OCI-LY3 (cell line): ENCODE data around the gene BPIFB2.
"Not testable (repeated sequence)": the region's sequence is repeated elsewhere in the genome, so short reads cannot be mapped to it uniquely, and the experiment has no call there.

Experiments
- H2AFZ ChIP-seq: fragments of 200-600, 300-600 bp; shearing (Covaris generic); 2 replicates; pipeline ENCODE4 v1.6.0; 2014; ENCODE audit warnings: antibody characterized with exemption, low read depth, low read length
- H3K27ac ChIP-seq: fragments of 200-600, 300-600 bp; sonication (generic); 2 replicates; pipeline ENCODE4 v1.5.1; 2014; ENCODE audit warnings: mild to moderate bottlenecking, low read length, moderate library complexity, mixed read lengths
- H3K27me3 ChIP-seq: fragments of 200-600, 300-600 bp; sonication (generic); 2 replicates; pipeline ENCODE4 v1.6.1; 2014; ENCODE audit warnings: low read depth, low read length, mixed read lengths
- H3K36me3 ChIP-seq: fragments of 200-600, 300-600 bp; sonication (generic); replicated peaks from 2 replicates; pipeline ENCODE3; 2014; ENCODE audit warnings: low read depth, low read length, mixed read lengths
- H3K4me1 ChIP-seq: fragments of 300-600, 200-600 bp; sonication (generic); 2 replicates; pipeline ENCODE4 v1.6.1; 2014; ENCODE audit warnings: low read length, mixed read lengths
- H3K4me2 ChIP-seq: fragments of 200-600, 300-600 bp; sonication (generic); 2 replicates; pipeline ENCODE4 v1.6.1; 2014; ENCODE audit warnings: low read length, mixed read lengths
- H3K4me3 ChIP-seq: fragments of 300-600, 200-600 bp; sonication (generic); 2 replicates; pipeline ENCODE4 v1.5.1; 2014; ENCODE audit warnings: antibody characterized with exemption, mild to moderate bottlenecking, low read length, moderate library complexity
- H3K79me2 ChIP-seq: fragments of 300-600, 200-600 bp; shearing (Covaris generic); 2 replicates; pipeline ENCODE4 v1.6.1; 2014; ENCODE audit warnings: mild to moderate bottlenecking, low read length, mixed read lengths
- H3K9ac ChIP-seq: fragments of 300-600, 200-600 bp; shearing (Covaris generic); 2 replicates; pipeline ENCODE4 v1.6.0; 2014; ENCODE audit warnings: mild to moderate bottlenecking, low read length, moderate library complexity
- H3K9me3 ChIP-seq: fragments of 200-600, 300-600 bp; shearing (Covaris generic); 2 replicates; pipeline ENCODE4 v1.6.1; 2014; ENCODE audit warnings: low read length, mixed read lengths; ENCODE audit not compliant: insufficient read depth
- H4K20me1 ChIP-seq: fragments of 200-600, 300-600 bp; sonication (generic); 2 replicates; pipeline ENCODE4 v1.6.1; 2016; ENCODE audit warnings: low read length, mixed read lengths; ENCODE audit not compliant: insufficient read depth
- EZH2phosphoT487 ChIP-seq: fragments of 200-600 bp; shearing (Covaris generic); IDR thresholded peaks from 2 replicates; pipeline ENCODE4 v1.6.1; 2018; ENCODE audit warnings: antibody characterized with exemption, mixed run types, low read depth
- TF ChIP-seq, protein P1 (sequence below): fragments of 200-600, 300-600 bp; sonication (generic); IDR thresholded peaks from 2 replicates; pipeline ENCODE4 v1.5.1; 2014; ENCODE audit warnings: antibody characterized with exemption, low read length, low read depth

BPIFB2 gene

DNA sequence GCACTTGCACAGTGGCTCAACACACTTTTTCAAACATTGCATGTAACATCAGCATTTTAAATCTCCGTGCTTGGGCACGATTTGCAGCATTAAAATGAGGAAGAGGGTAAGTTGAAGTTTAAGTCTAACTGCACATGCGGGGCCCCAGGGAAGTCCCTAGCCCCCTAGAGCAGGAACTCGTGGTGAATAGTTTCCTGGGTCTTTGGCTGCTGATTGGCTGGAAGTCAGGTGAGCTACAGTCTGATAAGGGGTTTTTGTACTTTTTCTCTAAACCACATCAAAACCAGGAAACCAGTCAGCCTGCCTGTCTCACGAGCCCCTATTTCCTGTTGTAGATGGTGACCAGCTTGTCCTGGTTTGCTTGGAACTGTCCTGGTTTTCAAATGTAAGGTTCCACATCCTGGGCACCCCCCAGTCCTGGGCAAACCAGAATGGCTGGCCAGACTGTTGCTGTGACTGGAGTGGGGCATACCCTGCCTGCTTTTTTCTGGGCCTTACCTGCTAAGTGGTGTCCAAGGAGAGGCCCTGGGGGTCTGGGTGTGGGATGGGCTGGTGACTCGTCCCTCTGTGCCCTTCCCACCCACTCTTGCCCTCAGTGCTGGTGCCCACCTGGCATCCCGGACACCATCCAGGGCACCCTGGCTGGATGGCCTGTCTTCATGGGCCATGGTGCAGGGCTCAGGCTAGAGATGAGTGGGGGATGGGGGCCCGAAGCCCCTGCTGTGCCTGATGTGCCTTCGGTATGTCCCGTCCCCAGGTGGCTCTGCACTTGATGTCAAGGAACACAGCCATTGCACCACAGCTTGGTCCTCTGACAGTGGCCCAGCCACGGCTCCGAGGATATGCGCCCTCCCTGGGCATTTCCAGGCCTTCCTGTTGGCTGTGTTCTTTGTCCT lies 35.1 kb upstream of the BPIFB2 start:
- Histone ChIP-seq H3K79me2 (no peaks in the 10 kb centered on the region), H3K9me3 (peaks cover 7% of the 10 kb centered on the region), H3K4me3 (peak overlapping the region; percentile 73), H3K4me2 (peak overlapping the region; percentile 93), H2AFZ (no peak overlapping the region), H3K9ac (peak overlapping the region; percentile 90), H4K20me1 (no peaks in the 10 kb centered on the region), H3K4me1 (peaks cover 52% of the 10 kb centered on the region), H3K27ac (peak overlapping the region; percentile 98), H3K36me3 (no peaks in the 10 kb centered on the region), H3K27me3 (no peaks in the 10 kb centered on the region)
- TF ChIP-seq EZH2phosphoT487: no peak
- TF ChIP-seq, protein P1, sequence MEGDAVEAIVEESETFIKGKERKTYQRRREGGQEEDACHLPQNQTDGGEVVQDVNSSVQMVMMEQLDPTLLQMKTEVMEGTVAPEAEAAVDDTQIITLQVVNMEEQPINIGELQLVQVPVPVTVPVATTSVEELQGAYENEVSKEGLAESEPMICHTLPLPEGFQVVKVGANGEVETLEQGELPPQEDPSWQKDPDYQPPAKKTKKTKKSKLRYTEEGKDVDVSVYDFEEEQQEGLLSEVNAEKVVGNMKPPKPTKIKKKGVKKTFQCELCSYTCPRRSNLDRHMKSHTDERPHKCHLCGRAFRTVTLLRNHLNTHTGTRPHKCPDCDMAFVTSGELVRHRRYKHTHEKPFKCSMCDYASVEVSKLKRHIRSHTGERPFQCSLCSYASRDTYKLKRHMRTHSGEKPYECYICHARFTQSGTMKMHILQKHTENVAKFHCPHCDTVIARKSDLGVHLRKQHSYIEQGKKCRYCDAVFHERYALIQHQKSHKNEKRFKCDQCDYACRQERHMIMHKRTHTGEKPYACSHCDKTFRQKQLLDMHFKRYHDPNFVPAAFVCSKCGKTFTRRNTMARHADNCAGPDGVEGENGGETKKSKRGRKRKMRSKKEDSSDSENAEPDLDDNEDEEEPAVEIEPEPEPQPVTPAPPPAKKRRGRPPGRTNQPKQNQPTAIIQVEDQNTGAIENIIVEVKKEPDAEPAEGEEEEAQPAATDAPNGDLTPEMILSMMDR: no peak

DNA sequence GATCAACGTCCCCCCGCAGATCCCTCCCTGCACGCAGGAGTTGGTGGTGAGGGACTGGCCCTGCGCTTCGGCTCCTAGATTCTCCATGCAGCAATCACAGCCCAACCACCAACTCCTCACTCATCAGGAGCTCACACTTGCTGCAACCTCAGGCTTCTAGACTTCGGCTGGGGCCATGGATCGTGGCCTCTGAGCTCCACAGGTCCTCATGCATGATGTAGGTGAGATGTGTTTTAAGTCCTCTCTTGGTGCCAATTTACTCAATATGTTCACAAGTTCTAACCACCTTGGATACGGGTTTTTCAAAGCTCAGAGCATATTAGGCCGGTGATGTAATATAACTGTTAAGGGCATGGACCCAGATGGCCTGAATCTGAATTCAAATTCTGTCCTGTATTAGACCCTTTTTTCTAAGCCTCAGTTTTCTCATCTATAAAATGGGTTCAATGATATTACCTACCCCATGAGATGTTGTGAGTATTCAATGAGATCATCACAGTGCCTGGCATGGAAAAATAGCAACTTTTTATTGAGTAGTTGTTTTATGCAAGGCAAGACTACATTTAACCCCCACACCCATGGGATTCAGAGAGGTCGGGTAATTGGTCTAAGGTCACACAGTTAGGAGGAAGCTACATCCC lies 34.3 kb upstream of the BPIFB2 start:
- H3K79me2 ChIP-seq: no peaks in the 10 kb centered on the region
- TF ChIP-seq, protein P1: no peak
- no peaks in the 10 kb centered on the region for H4K20me1 ChIP-seq
- H3K36me3 ChIP-seq: no peaks in the 10 kb centered on the region
- peak overlapping the region; percentile 93 for H3K4me2 ChIP-seq
- no peak overlapping the region for H2AFZ ChIP-seq
- H3K4me1 ChIP-seq: peaks cover 49% of the 10 kb centered on the region
- peak overlapping the region; percentile 87 for H3K9ac ChIP-seq
- H3K4me3 ChIP-seq: peak overlapping the region; percentile 73
- H3K9me3 ChIP-seq: peaks cover 8% of the 10 kb centered on the region
- no peaks in the 10 kb centered on the region for H3K27me3 ChIP-seq
- peak overlapping the region; percentile 98 for H3K27ac ChIP-seq

DNA sequence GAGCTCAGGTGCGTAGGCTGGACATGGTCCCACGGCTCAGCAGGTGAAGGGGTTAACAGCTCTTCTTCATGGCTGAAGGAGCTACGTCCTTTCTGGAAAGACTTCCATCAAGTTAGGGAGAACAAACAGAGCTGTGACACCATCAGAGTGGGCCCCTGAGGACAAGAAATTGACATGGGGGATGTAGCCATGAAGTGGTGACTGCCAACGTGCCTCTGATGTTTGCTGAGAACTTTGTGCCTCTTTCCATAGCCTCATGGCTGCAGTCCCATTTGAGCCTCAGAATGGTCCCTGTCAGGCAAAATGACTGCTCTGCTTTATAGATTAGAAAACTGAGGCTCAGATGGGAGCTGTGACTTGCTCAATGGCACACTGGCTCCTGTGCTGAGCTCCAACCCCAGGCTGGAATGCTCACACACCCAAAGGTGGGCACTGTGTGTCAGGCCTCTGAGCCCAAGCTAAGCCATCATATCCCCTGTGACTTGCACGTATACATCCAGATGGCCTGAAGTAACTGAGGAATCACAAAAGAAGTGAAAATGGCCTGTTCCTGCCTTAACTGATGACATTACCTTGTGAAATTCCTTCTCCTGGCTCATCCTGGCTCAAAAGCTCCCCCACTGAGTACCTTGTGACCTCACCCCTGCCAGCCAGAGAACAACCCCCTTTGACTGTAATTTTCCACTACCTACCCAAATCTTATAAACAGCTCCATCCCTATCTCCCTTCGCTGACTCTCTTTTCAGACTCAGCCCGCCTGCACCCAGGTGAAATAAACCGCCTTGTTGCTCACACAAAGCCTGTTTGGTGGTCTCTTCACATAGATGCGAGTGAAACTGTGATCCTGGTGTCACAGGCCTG lies 33.1 kb upstream of the BPIFB2 start:
- not testable (repeated sequence) for H3K9ac ChIP-seq, H3K4me2 ChIP-seq, H3K79me2 ChIP-seq, H3K27ac ChIP-seq, H2AFZ ChIP-seq, H3K36me3 ChIP-seq, H3K9me3 ChIP-seq, H3K4me3 ChIP-seq, H3K27me3 ChIP-seq, H4K20me1 ChIP-seq
- peaks cover 49% of the 10 kb centered on the region for H3K4me1 ChIP-seq

DNA sequence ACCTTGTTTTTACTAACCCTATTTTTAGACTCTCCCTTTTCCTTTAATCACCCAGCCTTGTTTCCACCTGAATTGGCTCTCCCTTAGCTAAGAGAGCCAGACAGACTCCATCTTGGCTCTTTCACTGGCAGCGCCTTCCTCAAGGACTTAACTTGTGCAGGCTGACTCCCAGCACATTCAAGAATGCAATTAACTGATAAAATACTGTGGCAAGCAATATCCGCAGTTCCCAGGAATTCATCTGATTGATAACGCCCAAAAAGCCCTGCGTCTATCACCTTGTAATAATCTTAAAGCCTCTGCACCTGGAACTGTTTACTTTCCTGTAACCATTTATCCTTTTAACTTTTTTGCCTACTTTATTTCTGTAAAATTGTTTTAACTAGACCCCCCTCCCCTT lies 32.4 kb upstream of the BPIFB2 start:
- not testable (repeated sequence) for H3K27me3 ChIP-seq, H3K36me3 ChIP-seq, H2AFZ ChIP-seq, H3K4me2 ChIP-seq, H3K79me2 ChIP-seq, H3K9me3 ChIP-seq, H3K27ac ChIP-seq, H3K4me3 ChIP-seq, H4K20me1 ChIP-seq, H3K9ac ChIP-seq
- peaks cover 42% of the 10 kb centered on the region for H3K4me1 ChIP-seq
